ENCODE measurements around the gene UROS. TPM values are rescaled to one million over a fixed set of nuclear protein-coding genes. Genes with fewer than 3 reads are reported as not detected.

Gene UROS
- 10 to 100 TPM; 48.3 to 49.1 TPM for total RNA-seq

- POLR2A ChIA-PET = interaction anchor here (0.5 to 2.4 kb wide), 3 partner anchors 9 to 1041 kb away, joined by 4 to 13 read pairs (median 5); partner anchors contain the start of gene EDRF1
- CTCF ChIA-PET = interaction anchor here (0.7 kb wide), 1 partner anchor 33 kb away, joined by 3 read pairs; no protein-coding TSS in a partner anchor
Observed at GRCh38 chr10:125822878-125823662, at the start of gene UROS, which contains the start of gene BCCIP. UROS (minus strand) TSS chr10:125823258; CDS start chr10:125816499, 6,759 bp downstream. BCCIP (plus strand) TSS chr10:125823546; CDS start chr10:125823558, 12 bp downstream.

DNA sequence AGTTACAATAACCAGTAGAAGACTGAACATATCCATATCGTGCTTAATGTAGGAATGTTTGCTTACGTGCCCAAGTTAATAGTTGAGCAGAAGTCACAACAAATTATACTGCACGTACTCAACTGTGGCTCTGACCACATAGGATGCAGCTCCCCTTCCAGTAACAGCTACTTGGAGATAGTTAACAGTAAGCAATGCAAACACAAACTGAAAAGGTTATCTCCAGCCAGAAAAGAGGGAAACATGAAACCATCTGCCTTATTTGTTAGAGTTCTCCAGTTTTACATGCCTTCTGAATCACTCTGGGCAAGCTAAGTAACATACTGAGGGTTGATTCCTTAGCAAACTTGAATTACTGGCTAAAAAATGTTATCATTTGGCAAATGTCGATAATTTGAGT lies 48.3 kb upstream of the UROS start:
- POLR2A ChIA-PET = no interaction called here
- CTCF ChIA-PET = no interaction called here

GRCh38 chr10:125868372-125868975 lies 45.4 kb upstream of the UROS start:
- POLR2A ChIA-PET = no interaction called here
- CTCF ChIA-PET = interaction anchor here (1.3 kb wide), 1 partner anchor 9 kb away, joined by 3 read pairs; no protein-coding TSS in a partner anchor

GRCh38 chr10:125866421-125867029 lies 43.5 kb upstream of the UROS start:
- CTCF ChIA-PET = no interaction called here
- POLR2A ChIA-PET = no interaction called here

DNA sequence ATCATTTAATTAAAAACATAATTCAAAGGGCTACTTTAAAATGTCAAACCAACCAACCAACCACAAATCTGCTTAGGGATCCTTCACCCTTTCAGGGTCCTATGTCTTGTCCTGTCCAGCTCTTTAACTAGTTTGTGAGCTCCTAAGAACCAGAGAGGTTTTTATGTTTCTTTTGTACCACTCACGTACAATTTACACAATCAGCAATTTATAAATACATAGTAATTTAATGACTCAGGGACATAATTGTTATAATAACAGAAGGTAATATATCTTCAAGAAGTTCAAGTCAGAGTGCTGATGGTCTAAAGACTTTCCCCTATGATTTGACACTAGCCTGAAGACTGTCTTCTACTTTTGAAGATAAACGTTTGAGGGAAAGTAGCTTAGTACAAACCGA lies 42.1 kb upstream of the UROS start:
- ChIA-PET POLR2A (no interaction called here), CTCF (no interaction called here)

DNA sequence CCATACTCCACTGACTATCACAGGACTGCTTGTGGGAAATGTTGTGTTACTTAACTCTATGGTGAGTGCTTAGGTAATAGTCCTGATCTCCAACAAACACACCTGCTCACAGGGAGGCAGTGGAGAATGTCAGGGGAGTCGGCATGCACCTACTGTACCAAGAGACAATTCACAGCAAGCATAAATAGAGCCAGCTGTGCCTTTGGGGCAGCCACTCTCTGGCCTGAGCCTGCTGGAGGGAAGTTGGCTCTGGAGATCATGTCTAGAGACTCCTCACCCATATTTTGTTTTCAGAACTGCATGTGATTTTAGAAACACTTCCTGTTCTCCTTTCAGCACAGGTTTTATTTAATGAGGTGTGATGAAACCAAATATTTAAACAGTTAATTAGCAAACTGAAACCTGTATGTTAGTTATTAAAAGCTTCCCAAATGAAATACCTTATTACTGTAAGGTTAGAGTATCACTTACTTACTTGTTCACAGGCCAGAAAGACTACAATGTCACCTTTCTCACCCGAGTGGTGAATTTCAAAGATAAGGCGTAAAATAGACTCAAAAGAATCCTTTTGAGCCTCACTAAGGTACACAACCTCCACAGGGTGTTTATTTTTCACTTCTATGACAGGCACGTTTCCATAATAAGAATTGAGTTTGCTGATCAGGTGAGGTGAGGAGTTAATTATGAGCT lies 36.2 kb upstream of the UROS start:
- POLR2A ChIA-PET = no interaction called here
- CTCF ChIA-PET = interaction anchor here (0.9 kb wide), 1 partner anchor 11 kb away, joined by 3 read pairs; no protein-coding TSS in a partner anchor

GRCh38 chr10:125857185-125857760 lies 34.2 kb upstream of the UROS start:
- ChIA-PET POLR2A (no interaction called here), CTCF (no interaction called here)

DNA sequence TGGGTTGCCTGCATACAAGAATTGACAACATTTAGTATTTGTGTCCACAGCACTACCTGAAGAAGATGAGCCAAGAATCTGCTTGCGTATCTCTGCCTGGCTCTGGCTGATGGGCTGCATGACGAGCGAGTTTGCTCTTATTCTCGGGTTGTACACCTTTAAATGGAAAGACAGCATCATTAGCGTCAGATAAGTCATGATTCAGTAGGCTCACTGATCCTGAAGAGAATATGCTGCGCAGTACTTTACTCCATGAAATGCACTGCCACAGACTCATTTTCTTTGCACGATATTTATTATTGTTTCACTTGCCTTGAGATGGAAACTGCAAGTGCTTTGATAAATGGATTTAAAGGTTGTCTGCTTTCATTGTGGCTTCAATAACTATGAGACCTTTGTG lies 29.4 kb upstream of the UROS start:
- ChIA-PET CTCF (no interaction called here), POLR2A (no interaction called here)

GRCh38 chr10:125850766-125851731 lies 28.0 kb upstream of the UROS start:
- ChIA-PET CTCF (interaction anchor here (0.6 kb wide), 1 partner anchor 12 kb away, joined by 3 read pairs; no protein-coding TSS in a partner anchor), POLR2A (no interaction called here)

- CTCF ChIA-PET = no interaction called here
Observed at GRCh38 chr10:125849448-125849847, 26.4 kb upstream of the UROS start.

DNA sequence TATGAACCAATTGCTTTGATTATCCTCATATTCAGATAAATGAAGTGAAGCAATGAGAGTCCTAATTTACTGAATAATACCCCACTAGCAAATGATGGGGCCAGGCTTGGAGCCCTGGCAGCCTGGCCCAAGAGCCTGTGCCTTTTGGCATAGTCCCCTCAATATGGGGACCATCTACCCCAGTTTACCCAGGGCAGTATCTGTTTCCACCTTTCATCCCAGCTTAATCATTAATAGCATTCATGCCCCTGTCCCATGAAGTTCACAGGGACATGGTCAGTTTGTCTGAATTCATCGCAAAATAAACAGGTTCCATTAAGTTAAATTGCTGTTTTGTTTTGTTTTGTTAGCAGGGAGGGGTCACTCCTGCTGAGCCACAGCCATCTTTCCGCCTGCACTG lies 25.8 kb upstream of the UROS start:
- CTCF ChIA-PET = no interaction called here
- POLR2A ChIA-PET = no interaction called here

More at GRCh38 chr10:125849448-125849847, 26.4 kb upstream of the UROS start:
- POLR2A ChIA-PET = no interaction called here

GRCh38 chr10:125848371-125848770 lies 25.3 kb upstream of the UROS start:
- ChIA-PET CTCF (interaction anchor here (0.8 kb wide), 1 partner anchor 12 kb away, joined by 3 read pairs; no protein-coding TSS in a partner anchor), POLR2A (no interaction called here)

- CTCF ChIA-PET = no interaction called here
- POLR2A ChIA-PET = interaction anchor here (0.5 kb wide), 1 partner anchor 16 kb away, joined by 4 read pairs; no protein-coding TSS in a partner anchor
Observed at GRCh38 chr10:125846894-125847293, 23.8 kb upstream of the UROS start.

DNA sequence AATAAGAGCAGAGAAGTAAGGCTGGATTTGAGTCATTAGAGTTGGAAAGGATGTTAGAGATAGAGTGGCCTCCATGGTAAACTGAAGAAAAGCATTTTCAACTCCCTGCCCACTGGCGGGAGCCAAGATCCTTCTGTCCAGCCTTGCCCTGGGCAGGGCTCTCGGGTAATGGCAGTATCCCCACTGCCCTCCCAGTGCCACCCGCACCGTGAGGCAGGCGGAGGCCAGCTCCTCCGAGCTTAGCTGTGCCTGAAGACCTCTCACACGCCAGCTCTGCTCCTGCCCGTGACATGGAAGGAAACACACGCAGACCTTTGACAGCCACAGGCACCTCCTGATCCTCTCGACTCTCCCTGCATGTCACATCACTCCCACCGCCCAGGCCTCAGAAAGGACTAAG lies 22.6 kb upstream of the UROS start:
- POLR2A ChIA-PET = interaction anchor here (0.5 to 0.6 kb wide), 2 partner anchors 12 to 18 kb away, joined by 4 to 5 read pairs; no protein-coding TSS in a partner anchor
- CTCF ChIA-PET = no interaction called here

GRCh38 chr10:125844751-125845221 lies 21.7 kb upstream of the UROS start:
- ChIA-PET POLR2A (no interaction called here), CTCF (no interaction called here)

DNA sequence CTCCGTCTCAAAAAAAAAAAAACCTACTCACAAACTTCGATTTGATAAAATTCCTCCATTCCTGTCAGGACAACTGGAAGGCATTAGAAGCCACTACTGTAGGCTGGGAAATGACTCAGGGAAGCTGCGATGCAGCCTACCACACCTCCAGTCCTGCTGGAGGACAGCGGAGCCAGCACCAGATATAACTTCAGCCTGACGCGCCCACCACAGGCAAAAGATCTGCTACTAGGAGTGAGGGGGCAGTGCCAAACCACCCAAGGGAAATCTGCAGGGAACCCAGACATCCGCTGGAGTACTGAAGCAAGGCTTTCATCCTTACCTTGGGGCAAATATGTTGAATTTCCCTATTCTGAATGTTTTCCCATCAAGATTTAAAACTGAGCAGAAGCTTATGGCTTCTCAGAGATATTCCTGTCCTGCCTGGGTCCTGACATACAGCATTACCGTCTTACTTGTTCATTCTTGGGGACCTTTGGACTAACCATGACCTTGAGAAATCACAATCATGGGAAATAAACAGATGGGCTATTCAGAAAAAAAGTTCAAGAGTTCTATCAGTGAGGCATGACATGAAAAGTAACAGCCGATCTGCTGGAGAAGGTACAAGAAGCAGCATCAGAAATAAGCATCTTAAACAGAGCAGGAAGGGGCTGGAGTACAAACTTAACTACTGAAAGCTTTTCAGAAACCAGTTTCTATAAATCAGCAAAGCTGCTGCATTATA lies 20.7 kb upstream of the UROS start:
- ChIA-PET POLR2A (no interaction called here), CTCF (no interaction called here)

DNA sequence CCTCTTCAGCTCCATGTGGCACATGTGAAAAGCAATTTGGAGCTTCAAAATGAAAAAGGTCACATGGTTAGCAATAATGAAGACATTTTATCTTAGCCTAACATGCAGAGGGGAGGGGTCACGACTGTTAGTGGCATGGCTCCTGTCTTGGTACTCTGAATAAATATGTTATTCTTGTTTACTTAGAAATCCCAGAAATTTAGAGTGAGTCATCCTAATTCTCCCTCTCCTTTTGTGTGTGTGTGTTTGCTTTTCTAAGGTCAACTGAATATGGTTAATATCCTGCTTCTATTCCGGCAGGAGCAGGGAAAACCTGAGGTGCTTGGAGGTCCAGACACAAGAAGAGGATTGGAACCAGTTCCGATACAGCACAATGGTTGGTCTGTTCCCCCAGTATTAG lies 17.9 kb upstream of the UROS start:
- ChIA-PET POLR2A (no interaction called here), CTCF (no interaction called here)

DNA sequence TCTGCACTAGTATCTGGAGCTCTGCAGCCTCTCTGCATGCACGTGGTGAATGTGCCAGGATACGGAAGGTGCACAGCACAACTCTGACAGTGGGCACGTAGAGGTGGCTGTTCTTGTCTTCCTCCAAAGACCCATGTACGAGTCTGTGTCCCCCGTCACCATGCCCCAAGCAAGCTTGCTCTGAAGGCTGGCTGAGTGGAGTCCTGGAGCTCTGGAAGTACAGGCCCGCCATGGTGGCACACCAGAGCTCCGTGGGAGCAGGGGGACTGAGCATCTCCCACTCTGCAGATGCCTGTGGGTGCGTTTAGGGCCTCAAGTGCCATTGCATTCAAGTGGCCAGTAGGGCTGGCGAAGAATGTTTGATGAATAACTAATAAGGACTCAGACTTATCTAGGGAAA lies 17.3 kb upstream of the UROS start:
- ChIA-PET CTCF (no interaction called here), POLR2A (no interaction called here)

Measured in activated CD8-positive, alpha-beta memory T cell treated with anti-CD3 and anti-CD28 coated beads for 36 hours (primary cell).